GM18520 (cell line): Measurements from ENCODE around the gene WASF3.

Source experiments
- ATAC-seq: cut with Tn5 transposase; IDR thresholded peaks from one replicate; pipeline ENCODE4 v1.9.1; 2021; ENCODE audit not compliant: unreplicated experiment

The WASF3 gene

GRCh38 chr13:26541678-26542568, 15.6 kb upstream of the WASF3 start:
- no peak for ATAC-seq

GRCh38 chr13:26544707-26545106, 12.8 kb upstream of the WASF3 start:
- ATAC-seq: no peak

GRCh38 chr13:26548205-26548765, 9.2 kb upstream of the WASF3 start:
- ATAC-seq: no peak

GRCh38 chr13:26549713-26550112, 7.8 kb upstream of the WASF3 start:
- no peak for ATAC-seq

GRCh38 chr13:26551255-26551860, 6.1 kb upstream of the WASF3 start:
- ATAC-seq: no peak

- ATAC-seq: no peak
Observed at GRCh38 chr13:26555413-26555812, 2.1 kb upstream of the WASF3 start.

- no peak for ATAC-seq
Observed at GRCh38 chr13:26557051-26557392, 461 bp upstream of the WASF3 start.

GRCh38 chr13:26558074-26558805, 757 bp downstream of the WASF3 start:
- ATAC-seq: no peak

- no peak for ATAC-seq
Observed at GRCh38 chr13:26558987-26559386, 1.5 kb downstream of the WASF3 start.

- no peak for ATAC-seq
Observed at GRCh38 chr13:26560456-26560855, 3.0 kb downstream of the WASF3 start.

GRCh38 chr13:26561067-26561466, 3.6 kb downstream of the WASF3 start:
- no peak for ATAC-seq

- ATAC-seq: no peak
Observed at GRCh38 chr13:26561651-26562511, 4.4 kb downstream of the WASF3 start.

- ATAC-seq: no peak
Observed at GRCh38 chr13:26562512-26562890, 5.0 kb downstream of the WASF3 start.

GRCh38 chr13:26563713-26564112, 6.2 kb downstream of the WASF3 start:
- ATAC-seq: no peak

- ATAC-seq: no peak
Observed at GRCh38 chr13:26568132-26568815, 10.8 kb downstream of the WASF3 start.

GRCh38 chr13:26571518-26571917, 14.0 kb downstream of the WASF3 start:
- no peak for ATAC-seq

GRCh38 chr13:26575244-26575643, 17.8 kb downstream of the WASF3 start:
- no peak for ATAC-seq

GRCh38 chr13:26579580-26579979, 22.1 kb downstream of the WASF3 start:
- no peak for ATAC-seq

GRCh38 chr13:26583662-26584061, 26.2 kb downstream of the WASF3 start:
- no peak for ATAC-seq

- ATAC-seq: no peak
Observed at GRCh38 chr13:26584713-26585112, 27.2 kb downstream of the WASF3 start.
